ENCODE measurements around the gene JAK1. TPM values are rescaled to one million over a fixed set of nuclear protein-coding genes. Genes with fewer than 3 reads are reported as not detected.
A peak's percentile ranks its signal among the peaks of the same experiment; 100 is the strongest.
"Not testable (repeated sequence)": the region's sequence is repeated elsewhere in the genome, so short reads cannot be mapped to it uniquely, and the experiment has no call there.

JAK1 gene
- total RNA-seq, 1 donor from 2014 or later, result 152 TPM

DNA sequence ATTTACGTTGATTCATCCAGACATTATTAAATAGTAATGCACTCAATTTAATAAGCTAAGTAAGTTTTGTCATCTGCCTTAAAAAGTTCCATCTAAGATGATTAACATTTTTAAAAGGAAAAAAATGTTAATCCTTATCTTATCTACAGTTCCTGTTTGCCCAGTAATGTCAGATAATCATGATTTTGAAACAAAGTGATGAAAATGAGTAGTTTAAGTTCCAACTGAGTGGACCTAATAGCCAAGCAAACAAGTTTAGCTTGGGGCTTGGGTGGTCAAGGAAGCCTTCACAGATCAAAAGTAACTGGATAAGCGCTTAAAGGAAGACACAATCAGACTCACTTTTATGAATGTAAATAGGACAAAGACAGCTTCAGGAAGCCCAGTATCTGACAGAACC lies 40.5 kb upstream of the JAK1 start:
- Histone ChIP-seq H3K9me3 (no peaks in the 10 kb centered on the region), H3K36me3 (peaks cover 6% of the 10 kb centered on the region), H3K27me3 (no peaks in the 10 kb centered on the region), H3K27ac (no peak overlapping the region), H3K4me1 (peaks cover 5% of the 10 kb centered on the region), H3K4me3 (no peak overlapping the region)
- no peak for ATAC-seq
- TF ChIP-seq, protein P1, sequence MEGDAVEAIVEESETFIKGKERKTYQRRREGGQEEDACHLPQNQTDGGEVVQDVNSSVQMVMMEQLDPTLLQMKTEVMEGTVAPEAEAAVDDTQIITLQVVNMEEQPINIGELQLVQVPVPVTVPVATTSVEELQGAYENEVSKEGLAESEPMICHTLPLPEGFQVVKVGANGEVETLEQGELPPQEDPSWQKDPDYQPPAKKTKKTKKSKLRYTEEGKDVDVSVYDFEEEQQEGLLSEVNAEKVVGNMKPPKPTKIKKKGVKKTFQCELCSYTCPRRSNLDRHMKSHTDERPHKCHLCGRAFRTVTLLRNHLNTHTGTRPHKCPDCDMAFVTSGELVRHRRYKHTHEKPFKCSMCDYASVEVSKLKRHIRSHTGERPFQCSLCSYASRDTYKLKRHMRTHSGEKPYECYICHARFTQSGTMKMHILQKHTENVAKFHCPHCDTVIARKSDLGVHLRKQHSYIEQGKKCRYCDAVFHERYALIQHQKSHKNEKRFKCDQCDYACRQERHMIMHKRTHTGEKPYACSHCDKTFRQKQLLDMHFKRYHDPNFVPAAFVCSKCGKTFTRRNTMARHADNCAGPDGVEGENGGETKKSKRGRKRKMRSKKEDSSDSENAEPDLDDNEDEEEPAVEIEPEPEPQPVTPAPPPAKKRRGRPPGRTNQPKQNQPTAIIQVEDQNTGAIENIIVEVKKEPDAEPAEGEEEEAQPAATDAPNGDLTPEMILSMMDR (IDR thresholded peaks at IDR 0.05), result no peak
- intact Hi-C loops (cut with DNase I), result no loop called here
- no peak for DNase-seq

DNA sequence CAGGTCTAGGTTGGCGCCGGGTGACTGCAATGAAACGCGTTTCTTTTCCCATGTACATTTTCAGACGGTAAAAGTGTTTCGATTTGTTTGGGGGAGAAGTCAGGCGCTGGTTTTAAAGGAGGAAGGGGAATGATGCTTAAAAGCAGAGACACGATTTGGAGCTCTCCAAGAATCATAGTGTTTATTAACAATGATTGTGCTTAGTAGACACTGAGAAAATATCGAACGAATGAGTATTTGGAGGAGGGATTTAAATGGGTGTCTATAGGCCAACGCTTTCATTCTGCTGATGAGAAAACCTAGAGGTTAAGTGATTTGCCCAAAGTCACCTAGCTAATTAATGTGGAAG lies 36.9 kb upstream of the JAK1 start:
- Histone ChIP-seq H3K27me3 (no peaks in the 10 kb centered on the region), H3K9me3 (peaks cover under 1% of the 10 kb centered on the region), H3K36me3 (no peaks in the 10 kb centered on the region), H3K4me1 (peaks cover 9% of the 10 kb centered on the region), H3K4me3 (peak overlapping the region; percentile 65), H3K27ac (peak overlapping the region; percentile 93)
- no peak for DNase-seq
- no peak for ATAC-seq
- TF ChIP-seq, protein P1 (IDR thresholded peaks at IDR 0.05), result no peak
- intact Hi-C loops (cut with DNase I), result no loop called here

DNA sequence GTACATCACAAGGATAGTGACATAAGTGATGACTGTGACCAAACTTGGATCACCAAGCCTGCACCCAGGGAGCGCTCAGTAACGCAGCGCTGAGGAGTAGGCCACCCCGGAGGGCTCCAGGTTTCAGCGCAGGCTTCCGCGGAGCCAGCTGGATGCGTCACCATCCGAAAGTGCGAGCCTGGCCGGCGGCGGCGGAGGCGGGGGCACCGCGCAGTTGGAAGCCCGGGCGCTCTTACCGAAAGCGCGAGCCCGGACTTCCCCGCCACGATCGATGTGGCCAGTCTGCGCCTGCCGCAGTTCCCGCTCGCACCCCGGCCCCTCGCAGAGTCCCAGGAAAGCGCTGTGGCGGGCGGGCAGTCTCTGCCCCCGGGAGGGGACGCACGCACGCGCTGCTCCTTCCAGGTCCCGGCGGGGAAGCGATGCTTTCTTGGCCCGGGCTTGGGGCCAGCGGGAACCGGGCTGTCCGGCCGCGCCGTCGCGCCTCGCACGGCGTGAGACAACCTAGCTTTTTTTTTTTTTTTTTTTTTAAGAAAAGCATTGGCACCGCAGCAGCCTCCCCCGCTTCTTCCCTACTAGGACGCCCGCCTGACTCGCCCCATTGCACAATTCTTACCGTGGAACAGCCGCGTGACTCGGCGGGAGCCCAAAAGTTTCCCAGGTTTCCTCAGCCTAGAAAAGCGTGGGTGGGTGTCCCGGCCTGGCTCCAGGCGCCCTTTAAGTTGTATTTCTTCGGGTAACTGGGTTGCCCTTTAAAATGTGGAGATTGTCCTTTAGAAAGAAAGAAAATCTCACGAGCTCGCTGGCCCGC lies 36.4 kb upstream of the JAK1 start:
- ATAC-seq, result peak; percentile 92
- intact Hi-C loops (cut with DNase I), result no loop called here
- DNase-seq, result peak; percentile 95
- TF ChIP-seq, protein P1 (IDR thresholded peaks at IDR 0.05), result peak; percentile 10
- Histone ChIP-seq H3K27ac (peak overlapping the region; percentile 93), H3K4me3 (peak overlapping the region; percentile 65), H3K4me1 (peaks cover 9% of the 10 kb centered on the region), H3K9me3 (peaks cover 3% of the 10 kb centered on the region), H3K36me3 (no peaks in the 10 kb centered on the region), H3K27me3 (no peaks in the 10 kb centered on the region)

DNA sequence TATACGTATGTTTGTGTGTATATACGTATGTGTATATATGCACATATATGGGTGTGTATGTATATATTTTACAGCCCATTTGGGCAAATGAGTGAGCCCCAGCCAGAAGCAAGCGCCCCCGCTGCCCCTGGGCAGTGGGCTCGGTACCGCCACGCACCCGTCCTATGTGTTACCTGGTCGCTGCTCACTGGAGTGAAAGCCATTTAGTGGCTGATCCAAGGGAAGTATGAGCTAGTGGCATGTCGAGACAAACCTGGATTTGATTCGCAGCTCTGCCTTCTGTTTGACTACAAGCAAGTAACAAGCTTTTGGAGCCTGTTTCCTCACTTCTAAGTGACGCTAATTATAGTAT lies 35.8 kb upstream of the JAK1 start:
- Histone ChIP-seq H3K27ac (peak overlapping the region; percentile 93), H3K27me3 (no peaks in the 10 kb centered on the region), H3K4me3 (peak overlapping the region; percentile 65), H3K4me1 (peaks cover 9% of the 10 kb centered on the region), H3K36me3 (no peaks in the 10 kb centered on the region), H3K9me3 (peaks cover 3% of the 10 kb centered on the region)
- TF ChIP-seq, protein P1 (IDR thresholded peaks at IDR 0.05), result no peak
- intact Hi-C loops (cut with DNase I), result no loop called here
- no peak for ATAC-seq
- DNase-seq, result no peak

DNA sequence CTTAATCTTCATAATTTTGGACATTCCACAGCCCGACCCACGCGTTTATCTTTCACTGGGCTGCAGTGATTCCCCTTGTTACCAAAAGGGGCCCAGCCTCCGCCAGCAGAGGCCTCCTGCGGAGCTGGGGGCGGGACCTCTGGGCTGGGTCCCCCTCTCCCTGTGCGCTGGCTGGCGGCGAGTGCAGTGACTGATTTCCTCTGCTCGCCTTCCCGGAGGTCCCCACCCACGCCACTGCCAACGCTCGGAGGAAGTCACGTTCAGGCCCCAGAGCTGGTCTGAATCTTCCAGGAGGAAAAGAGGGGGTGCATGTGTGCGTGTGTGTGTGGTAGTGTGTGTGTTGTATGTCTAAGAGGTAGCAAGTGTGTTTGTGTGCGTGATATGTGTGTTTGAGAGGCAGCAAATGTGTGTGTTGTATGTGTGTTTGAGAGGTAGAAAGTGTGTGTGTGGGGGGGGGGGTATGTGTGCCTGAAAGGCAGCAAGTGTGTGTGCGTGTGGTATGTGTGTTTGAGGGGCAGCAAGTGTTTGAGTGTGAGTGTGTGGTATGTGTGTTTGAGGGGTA lies 35.0 kb upstream of the JAK1 start:
- Histone ChIP-seq H3K27ac (peak overlapping the region; percentile 93), H3K9me3 (peaks cover 3% of the 10 kb centered on the region), H3K36me3 (no peaks in the 10 kb centered on the region), H3K27me3 (no peaks in the 10 kb centered on the region), H3K4me3 (peak overlapping the region; percentile 65), H3K4me1 (peaks cover 9% of the 10 kb centered on the region)
- peak; percentile 71 for ATAC-seq
- intact Hi-C loops (cut with DNase I), result no loop called here
- TF ChIP-seq, protein P1 (IDR thresholded peaks at IDR 0.05), result peak; percentile 23
- peak; percentile 90 for DNase-seq

DNA sequence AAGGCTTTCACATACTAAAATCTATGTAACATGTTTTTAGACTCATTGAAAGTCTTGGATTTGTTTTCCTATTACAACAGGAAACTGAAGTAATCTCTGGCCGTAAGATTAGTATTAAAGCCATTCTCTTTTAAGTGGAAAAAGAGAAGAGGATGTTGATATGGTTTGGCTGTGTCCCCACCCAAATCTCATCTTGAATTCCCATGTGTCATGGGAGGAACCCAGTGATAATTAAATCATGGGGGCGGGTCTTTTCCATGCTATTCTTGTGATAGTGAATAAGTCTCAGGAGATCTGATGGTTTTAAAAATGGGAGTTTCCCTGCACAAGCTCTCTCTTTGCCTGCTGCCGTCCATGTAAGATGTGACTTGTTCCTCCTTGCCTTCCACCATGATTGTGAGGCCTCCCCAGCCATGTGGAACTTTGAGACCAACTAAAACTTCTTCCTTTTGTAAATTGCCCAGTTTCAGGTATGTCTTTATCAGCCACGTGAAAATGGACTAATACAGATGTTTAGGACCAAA lies 32.1 kb upstream of the JAK1 start:
- H3K36me3 ChIP-seq; ATAC-seq; DNase-seq; H3K4me3 ChIP-seq; H3K27ac ChIP-seq; intact Hi-C loops (cut with DNase I); H3K27me3 ChIP-seq; H3K4me1 ChIP-seq; H3K9me3 ChIP-seq: not testable (repeated sequence)
